GM19328 (cell line): ENCODE measurements around the gene DHX32.
"Not testable (repeated sequence)": the region's sequence is repeated elsewhere in the genome, so short reads cannot be mapped to it uniquely, and the experiment has no call there.

Experiments
- ATAC-seq: cut with Tn5 transposase; IDR thresholded peaks from one replicate; pipeline ENCODE4 v1.9.1; 2021; ENCODE audit warnings: mild to moderate bottlenecking, moderate library complexity; ENCODE audit not compliant: unreplicated experiment

The DHX32 gene

GRCh38 chr10:125896088-125896934 is 15.2 kb upstream of the DHX32 start, which contains the start of gene FANK1:
Gene FANK1, plus strand, starts transcription at chr10:125896564. Its CDS starts 79 bp downstream, at chr10:125896643.
- ATAC-seq, result peak; percentile 86

GRCh38 chr10:125895130-125896087 is 14.3 kb upstream of the DHX32 start:
- ATAC-seq, result peak; percentile 44

- not testable (repeated sequence) for ATAC-seq
Observed at GRCh38 chr10:125894176-125894575, 13.1 kb upstream of the DHX32 start.

DNA sequence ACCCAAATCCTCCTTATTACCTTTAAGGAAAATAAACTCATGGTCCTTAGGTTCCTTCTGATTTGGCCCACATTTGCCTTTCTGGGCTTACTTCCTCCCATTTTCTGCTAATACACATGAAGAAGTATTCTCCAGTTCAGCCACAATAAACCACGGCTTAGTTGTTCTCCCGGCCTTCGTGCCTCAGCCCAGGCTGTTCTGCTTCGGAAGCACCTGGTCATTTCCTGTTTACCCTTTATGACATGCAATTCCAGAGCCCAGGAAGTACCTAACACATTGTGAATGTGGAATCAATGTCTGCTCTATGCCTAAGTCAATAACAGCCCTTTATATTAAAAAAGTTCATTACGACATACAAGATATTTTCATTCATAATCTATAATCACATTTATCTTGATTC is 11.3 kb upstream of the DHX32 start:
- ATAC-seq, result not testable (repeated sequence)

GRCh38 chr10:125889441-125889840 is 8.3 kb upstream of the DHX32 start:
- ATAC-seq, result not testable (repeated sequence)

- ATAC-seq, result no peak
Observed at GRCh38 chr10:125886914-125887512, 5.9 kb upstream of the DHX32 start.

DNA sequence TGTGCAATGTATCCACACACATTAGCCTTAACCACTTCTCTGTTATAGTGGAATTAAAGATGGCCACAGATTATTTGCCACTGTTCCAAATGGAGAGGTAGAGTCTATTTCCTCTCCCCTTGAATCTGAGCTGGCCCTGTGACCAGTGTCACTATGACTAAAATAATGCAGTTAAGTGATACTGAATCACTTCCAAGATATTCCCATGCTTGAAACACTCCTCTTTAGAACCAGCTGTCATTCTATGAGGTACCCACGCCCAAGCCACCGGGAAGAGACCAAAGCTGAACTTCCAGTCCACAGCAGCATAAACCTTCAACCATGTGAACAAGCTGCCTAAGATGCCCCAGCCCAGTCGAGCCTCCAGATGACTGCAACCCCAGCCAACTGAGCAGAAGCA is 2.1 kb upstream of the DHX32 start:
- ATAC-seq, result no peak

GRCh38 chr10:125882596-125882995 is 1.5 kb upstream of the DHX32 start:
- ATAC-seq, result no peak

GRCh38 chr10:125880719-125881118 is 373 bp downstream of the DHX32 start:
- no peak for ATAC-seq

DNA sequence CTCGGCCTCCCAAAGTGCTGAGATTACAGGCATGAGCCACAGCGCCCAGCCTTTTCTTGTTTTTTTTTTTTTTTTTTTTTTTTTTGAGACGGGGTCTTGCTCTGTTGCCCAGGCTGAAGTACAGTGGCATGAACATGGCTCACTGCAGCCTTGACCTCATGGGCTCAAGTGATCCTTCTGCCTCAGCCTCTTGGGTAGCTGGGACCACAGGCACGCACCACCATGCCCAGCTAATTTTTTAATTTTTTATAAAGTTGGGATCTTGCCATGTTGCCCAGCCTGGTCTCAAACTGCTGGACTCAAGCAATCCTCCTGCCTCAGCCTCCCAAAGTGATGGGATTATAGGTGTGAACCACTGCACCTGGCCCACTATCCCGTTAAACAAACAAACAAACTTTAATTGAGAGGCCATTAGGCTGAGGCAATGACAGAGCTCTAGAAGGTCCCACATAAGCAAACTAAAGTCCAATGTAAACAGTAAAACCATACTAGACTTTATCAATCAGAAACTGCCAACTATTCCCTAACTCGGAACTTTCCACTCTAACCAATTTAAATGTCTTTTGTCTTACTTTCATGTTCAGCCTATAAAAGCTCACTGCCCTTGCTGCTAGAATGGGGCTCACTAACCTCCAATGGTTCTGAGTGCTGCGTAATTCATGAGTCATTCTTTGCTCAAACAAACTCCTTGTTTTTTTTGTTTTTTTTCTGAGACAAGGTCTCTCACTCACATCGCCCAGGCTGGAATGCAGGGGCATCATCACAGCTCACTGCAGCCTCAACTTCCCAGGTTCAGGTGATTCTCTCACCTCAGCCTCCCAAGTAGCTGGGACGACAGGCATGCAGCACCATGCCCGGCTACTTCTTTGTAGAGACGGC is 1.9 kb downstream of the DHX32 start:
- no peak for ATAC-seq

DNA sequence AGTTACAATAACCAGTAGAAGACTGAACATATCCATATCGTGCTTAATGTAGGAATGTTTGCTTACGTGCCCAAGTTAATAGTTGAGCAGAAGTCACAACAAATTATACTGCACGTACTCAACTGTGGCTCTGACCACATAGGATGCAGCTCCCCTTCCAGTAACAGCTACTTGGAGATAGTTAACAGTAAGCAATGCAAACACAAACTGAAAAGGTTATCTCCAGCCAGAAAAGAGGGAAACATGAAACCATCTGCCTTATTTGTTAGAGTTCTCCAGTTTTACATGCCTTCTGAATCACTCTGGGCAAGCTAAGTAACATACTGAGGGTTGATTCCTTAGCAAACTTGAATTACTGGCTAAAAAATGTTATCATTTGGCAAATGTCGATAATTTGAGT is 9.8 kb downstream of the DHX32 start:
- ATAC-seq, result no peak

GRCh38 chr10:125868372-125868975 is 12.6 kb downstream of the DHX32 start:
- ATAC-seq, result no peak

- ATAC-seq, result no peak
Observed at GRCh38 chr10:125866421-125867029, 14.6 kb downstream of the DHX32 start.

GRCh38 chr10:125865120-125865519 is 16.0 kb downstream of the DHX32 start:
- ATAC-seq, result no peak

- ATAC-seq, result no peak
Observed at GRCh38 chr10:125859128-125859817, 21.8 kb downstream of the DHX32 start.

GRCh38 chr10:125857185-125857760 is 23.8 kb downstream of the DHX32 start:
- no peak for ATAC-seq

DNA sequence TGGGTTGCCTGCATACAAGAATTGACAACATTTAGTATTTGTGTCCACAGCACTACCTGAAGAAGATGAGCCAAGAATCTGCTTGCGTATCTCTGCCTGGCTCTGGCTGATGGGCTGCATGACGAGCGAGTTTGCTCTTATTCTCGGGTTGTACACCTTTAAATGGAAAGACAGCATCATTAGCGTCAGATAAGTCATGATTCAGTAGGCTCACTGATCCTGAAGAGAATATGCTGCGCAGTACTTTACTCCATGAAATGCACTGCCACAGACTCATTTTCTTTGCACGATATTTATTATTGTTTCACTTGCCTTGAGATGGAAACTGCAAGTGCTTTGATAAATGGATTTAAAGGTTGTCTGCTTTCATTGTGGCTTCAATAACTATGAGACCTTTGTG is 28.6 kb downstream of the DHX32 start:
- ATAC-seq, result no peak
